Mesenteric fat pad (tissue), 1 donor: ENCODE results near the gene CBLN1. TPM values are rescaled to one million over a fixed set of nuclear protein-coding genes. Genes with fewer than 3 reads are reported as not detected.

Source experiments
- total RNA-seq: library from RNA; stranded (reverse); fragmentation: NEBNext Ultra II Directional; extraction: Animal tissue kit (Norgen Biotek cat#: 25700); gene quantifications from one replicate; pipeline ENCODE4 v1.2.1, GENCODE V29; 2021
- donor health status: DM: yes; HTN: yes; CAD: no.

The CBLN1 gene
- total RNA-seq, 1 donor from 2014 or later = 0.61 TPM

Other genes starting within 250 kb of the CBLN1 start
- not detected for gene C16orf78, start 92.0 kb upstream of the CBLN1 start, total RNA-seq